Activated CD4-positive, alpha-beta T cell treated with anti-CD3 and anti-CD28 coated beads for 1 hour (primary cell): ENCODE measurements around the gene PCBP1.
"Not testable (repeated sequence)": the region's sequence is repeated elsewhere in the genome, so short reads cannot be mapped to it uniquely, and the experiment has no call there.

ENCODE experiments used
- DNase-seq: peaks from one replicate; pipeline ENCODE4 v3.0.0-alpha.2; 2020

The PCBP1 gene

DNA sequence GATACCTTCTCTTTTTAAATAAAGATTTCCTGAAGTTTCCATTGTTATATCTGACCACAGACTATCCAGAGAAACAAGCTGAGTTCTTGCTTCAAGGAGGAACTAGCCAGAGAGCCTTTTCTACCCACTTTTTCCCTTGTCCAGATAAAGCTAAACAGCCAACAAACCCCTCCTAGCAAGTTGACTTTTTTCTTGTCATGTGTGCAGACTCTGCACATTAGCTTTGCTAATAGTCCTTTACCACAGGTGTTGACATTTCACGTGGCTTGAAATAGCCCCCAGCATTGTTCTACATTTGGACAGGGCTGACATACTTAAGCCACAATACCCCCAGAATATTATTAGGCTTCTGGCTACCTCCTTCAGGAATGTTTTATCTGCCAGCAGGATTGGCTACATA is 40.7 kb downstream of the PCBP1 start:
- DNase-seq: no peak

DNA sequence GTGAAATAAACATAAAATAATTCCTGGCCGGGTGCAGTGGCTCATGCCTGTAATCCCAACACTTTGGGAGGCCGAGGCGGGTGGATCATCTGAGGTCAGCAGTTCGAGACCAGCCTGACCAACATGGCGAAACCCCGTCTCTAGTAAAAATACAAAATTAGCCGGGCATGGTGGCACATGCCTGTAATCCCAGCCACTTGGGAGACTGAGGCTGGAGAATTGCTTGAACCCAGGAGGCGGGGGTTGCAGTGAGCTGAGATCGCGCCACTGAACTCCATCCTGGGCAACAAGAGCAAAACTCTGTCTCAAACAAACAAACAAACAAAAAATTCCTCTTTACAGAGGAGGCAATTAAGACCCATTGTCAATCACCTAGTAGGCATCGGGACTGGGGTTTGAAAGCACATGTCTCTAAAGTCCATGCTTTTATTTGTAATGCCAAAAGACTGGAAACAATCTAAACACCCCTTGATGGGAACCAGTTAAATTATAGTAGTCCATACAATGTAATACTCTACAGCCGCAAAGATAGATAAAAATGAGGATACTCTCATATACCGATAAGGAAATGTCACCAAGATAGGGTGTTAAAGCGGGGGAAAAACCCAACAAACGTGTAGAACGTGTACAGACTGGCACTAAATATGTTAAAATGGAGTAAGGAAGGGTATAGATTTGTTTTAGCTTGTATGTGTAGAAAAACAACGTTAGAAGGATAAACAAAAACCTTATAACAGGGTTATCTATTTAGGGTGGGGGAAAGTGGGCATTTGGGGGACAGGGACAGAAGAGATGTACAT is 44.3 kb downstream of the PCBP1 start:
- not testable (repeated sequence) for DNase-seq

DNA sequence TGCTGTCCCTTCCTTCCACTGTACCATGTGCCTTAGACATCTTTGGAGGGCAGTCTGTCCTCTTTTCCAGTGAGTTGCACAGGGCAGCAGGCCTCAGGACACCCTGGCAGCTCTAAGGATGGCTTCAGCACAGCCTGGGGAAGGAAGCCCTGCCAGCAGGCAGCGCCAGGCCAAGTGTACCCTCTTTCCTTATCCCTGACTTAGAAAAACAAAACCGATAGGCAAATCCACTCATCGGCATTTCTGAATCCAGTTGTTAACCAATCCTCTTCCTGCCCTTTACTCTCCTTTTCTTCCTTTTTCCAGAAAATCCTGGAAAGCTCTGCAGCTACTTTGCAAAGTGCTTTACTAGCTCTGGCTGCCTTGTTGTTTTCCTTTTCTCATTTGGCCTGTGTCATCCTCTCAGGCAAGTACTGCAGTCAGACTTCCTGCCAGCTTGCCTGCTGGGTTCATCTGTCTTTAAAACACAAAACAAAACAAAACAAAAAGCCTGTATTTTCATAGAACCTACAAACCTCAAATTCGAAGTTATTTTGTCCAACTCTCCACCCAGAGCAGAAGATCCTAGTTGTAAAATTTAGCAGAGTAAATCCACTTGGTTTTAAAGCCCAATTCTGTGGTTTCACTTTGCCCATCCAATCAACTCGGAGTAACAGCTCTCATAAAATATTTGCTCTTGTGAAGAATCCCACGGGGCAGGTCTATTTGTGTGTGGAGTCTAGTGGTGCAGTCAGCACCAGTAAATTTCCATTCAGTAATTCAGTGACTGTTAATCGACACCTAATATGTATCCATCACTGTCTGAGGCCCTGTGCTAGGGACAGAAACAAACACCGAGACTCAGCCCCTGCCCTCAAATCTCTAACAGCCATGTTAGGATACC is 45.2 kb downstream of the PCBP1 start:
- no peak for DNase-seq

DNA sequence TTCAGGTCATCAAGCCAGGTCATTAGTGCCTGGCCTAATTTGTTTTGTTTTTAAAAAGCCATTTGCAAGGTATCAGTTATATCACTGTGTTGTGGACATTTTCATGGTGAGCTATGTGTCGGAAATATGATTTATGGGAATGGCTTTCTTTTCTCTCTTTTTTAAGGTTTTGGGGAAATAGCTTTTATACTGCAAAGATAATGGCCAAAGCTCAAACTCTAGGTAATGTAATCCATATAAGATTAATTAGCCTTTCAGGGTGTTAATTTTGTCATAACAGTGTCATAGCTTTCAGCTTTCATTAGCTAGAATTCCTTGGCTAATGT is 45.8 kb downstream of the PCBP1 start:
- DNase-seq: no peak

DNA sequence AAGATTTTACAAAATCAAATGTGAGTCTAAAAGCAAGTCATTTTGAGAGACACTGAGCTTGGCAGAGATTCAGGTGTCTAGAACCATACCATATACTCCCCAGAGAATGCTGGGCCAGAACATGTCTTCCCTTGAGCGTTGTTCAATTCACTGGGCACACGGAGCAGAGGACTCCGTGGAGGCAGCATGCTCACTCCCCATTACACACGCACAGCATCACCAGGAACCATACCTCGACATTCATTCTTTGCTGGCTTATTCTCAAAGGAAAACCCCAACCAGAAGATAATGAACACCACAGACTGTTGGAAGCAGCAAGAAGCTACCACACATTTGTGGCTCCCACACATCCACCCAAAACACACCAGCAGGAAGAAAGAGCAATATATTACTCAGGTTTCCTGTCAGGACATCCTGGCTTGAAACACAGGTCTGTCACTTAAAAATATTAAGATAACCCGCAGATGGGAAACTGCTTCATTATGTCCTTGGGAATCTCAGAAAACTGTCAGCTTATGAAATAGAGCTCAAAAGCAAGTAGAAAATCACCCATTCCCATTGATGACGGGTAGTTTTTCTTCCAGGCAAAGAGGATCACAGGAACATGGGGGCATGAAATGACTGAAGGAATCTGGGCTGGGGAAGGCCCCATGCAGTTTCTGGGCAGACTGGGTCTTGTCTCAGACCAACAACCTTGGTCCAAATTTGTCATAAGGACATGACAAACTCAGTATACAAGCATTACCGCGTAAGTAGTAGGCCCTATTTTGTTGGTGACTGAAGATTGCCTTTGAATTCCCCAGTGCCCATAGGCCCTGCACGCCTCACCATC is 46.4 kb downstream of the PCBP1 start:
- DNase-seq: no peak

DNA sequence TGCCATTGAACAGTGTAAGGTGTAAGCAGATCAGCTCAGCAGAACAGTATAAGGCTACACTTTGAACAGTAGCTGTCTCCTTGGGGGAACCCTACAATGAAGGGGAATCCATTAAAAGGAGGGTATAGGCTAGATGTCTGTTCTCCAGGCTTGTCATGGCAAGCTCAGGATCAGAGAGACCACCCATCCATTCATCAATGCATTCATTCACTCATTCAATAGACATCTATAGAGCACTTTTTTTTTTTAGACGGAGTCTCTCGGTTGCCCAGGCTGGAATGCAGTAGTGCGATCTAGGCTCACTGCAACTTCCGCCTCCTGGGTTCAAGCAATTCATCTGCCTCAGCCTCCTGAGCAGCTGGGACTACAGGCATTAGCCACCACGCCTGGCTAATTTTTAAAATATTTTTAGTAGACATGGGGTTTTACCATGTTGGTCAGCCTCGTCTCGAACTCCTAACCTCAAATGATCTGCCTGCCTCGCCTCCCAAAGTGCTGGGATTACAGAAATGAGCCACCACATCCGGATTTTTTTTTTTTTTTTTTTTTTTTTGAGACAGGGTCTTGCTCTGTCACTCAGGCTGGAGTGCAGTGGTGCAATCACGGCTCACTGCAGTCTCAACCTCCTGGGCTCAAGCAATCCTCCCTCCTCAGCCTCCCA is 47.2 kb downstream of the PCBP1 start:
- DNase-seq: not testable (repeated sequence)
